KBM-7 (cell line): ENCODE data around the gene ETFB.

Source experiments
- DNase-seq: peaks from one replicate; pipeline ENCODE4 v3.0.0-alpha.2; 2015
- in situ Hi-C: fragments of 300-500 bp; cut with MboI; formaldehyde crosslinking; loops from 2 replicates; pipeline ENCODE4 v1.14.3; 2020; ENCODE audit warnings: low sequenced_read_pairs, low pct_unique_long_range_greater_than_20kb, mixed read lengths

Gene ETFB

DNA sequence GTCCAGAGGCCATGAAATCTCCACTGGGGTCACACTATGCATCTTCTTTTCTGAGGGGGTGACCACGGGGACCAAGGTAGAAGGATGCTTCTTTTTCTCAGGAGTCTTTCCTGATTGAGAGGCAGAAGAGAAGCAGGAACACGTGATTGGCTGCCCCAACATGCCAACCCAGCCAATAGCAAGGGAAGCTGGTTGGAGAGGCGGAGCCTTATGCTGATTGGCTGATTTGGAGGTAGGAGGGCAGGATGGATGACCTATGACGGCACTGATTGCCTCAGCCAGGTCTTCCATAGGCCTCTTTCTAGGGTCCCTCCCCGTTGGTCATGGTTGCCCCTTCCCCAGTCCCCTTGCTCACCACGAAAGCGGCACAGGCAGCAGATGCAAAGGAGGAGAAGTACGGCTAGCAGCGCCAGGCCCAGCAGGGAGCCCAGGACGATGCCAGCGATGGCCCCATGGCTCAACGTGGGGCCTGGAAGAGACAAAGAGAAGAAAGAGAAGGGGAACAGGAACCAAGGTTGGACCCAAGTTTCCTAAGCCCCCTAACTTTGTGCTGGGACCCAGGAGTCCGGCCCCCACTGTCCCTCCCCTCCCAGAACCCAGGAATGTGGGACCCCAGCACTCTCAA lies 32.2 kb downstream of the ETFB start:
- no peak for DNase-seq
- in situ Hi-C loops, result no loop called here

GRCh38 chr19:51331716-51332115 lies 34.5 kb downstream of the ETFB start:
- in situ Hi-C loops, result no loop called here
- no peak for DNase-seq

DNA sequence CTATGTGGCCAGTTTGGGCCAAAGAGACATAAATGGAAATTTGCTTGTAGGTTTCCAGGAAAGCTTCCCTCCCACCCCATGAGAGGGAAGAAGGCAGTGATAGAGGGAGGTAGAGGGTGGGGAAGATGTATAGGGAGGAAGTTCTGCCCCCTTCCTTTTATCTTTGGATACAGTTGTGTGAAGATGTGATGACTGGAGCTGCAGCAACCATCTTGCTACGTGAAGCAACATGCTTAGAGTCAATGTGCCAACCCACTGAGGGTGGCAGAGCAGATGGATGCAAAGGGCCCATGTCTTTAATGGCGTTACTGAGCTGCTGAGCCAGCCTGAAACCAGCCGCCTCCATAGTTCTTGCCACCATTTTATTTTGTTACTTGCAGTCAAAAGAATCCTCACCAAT lies 35.0 kb downstream of the ETFB start:
- DNase-seq, result no peak
- in situ Hi-C loops, result no loop called here

DNA sequence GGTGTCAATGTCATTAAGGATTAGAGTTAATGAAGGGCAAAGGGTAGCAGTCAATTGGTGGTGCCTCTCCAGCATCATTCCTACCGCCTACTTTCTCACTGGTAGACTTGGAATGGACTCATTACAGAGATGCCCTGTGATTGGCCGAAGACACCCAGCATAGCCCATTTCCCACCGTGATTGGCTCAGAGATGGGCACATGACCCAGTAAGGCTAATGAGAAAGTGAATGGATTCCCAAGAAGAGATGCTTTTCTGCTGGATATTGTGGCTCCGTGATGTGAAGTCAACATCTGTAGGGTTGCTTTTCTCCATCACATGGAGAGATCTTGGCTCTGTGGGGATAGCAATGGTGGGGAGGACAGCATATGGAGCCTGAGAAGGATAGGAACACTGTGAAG lies 35.8 kb downstream of the ETFB start:
- no peak for DNase-seq
- in situ Hi-C loops, result no loop called here

GRCh38 chr19:51329411-51329810 lies 36.8 kb downstream of the ETFB start:
- no peak for DNase-seq
- in situ Hi-C loops, result no loop called here

GRCh38 chr19:51327066-51328001 lies 38.9 kb downstream of the ETFB start:
- DNase-seq, result peak; percentile 42
- in situ Hi-C loops, result no loop called here

- in situ Hi-C loops, result no loop called here
- DNase-seq, result no peak
These were observed 39.7 kb downstream of the ETFB start for GRCh38 chr19:51326216-51327065.

GRCh38 chr19:51325161-51325976 lies 40.8 kb downstream of the ETFB start:
- in situ Hi-C loops, result no loop called here
- no peak for DNase-seq

- DNase-seq, result no peak
- in situ Hi-C loops, result no loop called here
These were observed 42.1 kb downstream of the ETFB start for GRCh38 chr19:51324167-51324481.

DNA sequence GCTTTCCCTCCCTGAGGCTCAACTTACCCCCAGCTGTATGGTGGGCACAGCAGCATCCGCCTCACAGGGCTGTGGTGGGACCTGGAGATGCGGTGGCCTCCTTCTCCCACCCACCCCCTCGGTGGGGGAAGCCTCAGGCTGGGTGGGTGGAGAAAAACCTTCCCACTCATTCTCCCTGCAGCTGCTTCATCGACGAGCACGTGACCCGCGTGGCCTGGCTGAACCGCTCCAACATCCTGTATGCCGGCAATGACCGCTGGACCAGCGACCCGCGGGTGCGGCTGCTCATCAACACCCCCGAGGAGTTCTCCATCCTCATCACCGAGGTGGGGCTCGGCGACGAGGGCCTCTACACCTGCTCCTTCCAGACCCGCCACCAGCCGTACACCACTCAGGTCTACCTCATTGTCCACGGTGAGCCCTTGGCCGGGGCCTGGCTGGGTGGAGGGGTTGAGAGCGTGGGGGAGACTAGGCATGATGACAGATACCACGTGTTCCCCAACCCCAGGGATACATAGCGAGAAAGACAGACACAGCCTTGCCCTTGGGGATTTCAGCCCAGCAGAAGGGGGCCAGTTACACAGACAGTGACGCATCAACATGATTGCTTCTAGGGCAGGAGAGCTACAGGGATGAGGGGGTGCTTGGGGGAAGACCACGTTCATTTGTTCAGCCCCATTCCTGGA lies 42.6 kb downstream of the ETFB start:
- DNase-seq, result no peak
- in situ Hi-C loops, result no loop called here

GRCh38 chr19:51321799-51322198 lies 44.4 kb downstream of the ETFB start:
- in situ Hi-C loops, result no loop called here
- DNase-seq, result no peak

- in situ Hi-C loops, result no loop called here
- DNase-seq, result no peak
These were observed 45.9 kb downstream of the ETFB start for GRCh38 chr19:51320280-51320657.

- in situ Hi-C loops, result no loop called here
- DNase-seq, result no peak
These were observed 46.4 kb downstream of the ETFB start for GRCh38 chr19:51319649-51320279.

- in situ Hi-C loops, result no loop called here
These were observed 47.2 kb downstream of the ETFB start for GRCh38 chr19:51318687-51319648.

GRCh38 chr19:51317968-51318367 lies 48.2 kb downstream of the ETFB start:
- in situ Hi-C loops, result no loop called here

More at GRCh38 chr19:51318687-51319648, 47.2 kb downstream of the ETFB start:
- no peak for DNase-seq

DNA sequence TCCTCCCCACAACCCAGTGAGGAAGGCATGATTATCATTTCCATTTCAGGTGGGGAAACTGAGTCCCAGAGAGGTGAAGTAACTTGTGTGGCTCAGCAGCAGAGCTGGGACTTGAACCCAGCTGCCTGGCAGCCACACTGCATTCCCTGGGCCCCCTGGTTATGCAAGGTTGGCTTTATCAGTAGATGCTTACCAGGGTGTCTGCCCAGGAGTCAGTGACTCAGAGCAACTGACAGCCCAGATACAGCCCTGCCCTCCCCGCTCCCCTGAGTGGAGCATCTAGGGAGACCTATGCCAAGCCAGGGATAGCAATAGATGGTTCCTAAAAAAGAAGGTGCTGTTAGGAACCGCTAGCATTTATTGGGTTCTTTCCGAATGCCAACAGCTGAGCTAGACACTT lies 48.8 kb downstream of the ETFB start:
- in situ Hi-C loops, result no loop called here
- no peak for DNase-seq

More at GRCh38 chr19:51317968-51318367, 48.2 kb downstream of the ETFB start:
- DNase-seq, result no peak

GRCh38 chr19:51316688-51317087 lies 49.5 kb downstream of the ETFB start:
- in situ Hi-C loops, result no loop called here
- DNase-seq, result no peak
